ENCODE results near the gene KRTAP5-11. TPM values are rescaled to one million over a fixed set of nuclear protein-coding genes. Genes with fewer than 3 reads are reported as not detected.
"Not testable (repeated sequence)": the region's sequence is repeated elsewhere in the genome, so short reads cannot be mapped to it uniquely, and the experiment has no call there.

The KRTAP5-11 gene
- total and polyA plus RNA-seq, 2 donors (not counting 1 experiment from before 2014, with no cell fraction given) = not detected

DNA sequence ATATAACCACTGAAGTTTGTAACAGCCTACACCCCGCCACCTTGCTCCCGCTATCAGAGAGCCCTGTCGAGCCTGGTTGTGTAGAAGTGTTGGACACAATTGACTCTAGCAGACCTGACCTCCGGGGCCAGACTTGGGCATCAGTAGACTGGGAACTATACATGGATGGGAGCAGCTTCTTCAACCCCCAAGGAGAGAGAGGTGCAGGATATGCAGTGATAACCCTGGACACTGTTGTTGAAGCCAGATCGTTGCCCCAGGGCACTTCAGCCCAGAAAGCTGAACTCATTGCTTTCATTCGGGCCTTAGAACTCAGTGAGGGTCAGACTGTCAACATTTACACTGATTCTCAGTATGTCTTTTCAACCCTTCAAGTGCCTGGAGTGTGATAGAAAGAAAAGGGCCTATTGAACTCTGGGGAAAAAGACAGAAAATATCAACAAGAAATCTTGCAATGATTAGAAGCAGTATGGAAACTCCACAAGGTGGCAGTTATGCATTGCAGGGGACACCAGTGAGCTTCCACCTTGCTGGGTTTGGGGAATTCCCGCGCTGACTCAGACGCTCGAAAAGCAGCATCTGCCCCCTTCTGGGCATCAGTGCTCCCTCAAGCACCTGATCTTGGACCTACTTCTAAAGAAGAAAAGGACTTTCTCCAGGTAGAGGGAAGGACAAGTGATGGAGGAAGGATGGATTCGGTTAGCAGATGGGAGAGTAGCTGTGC is 6.3 kb upstream of the KRTAP5-11 start:
- H4K20me1 ChIP-seq (ENCODE audit: control insufficient read depth, insufficient read depth, low read length, poor library complexity, severe bottlenecking); ATAC-seq (ENCODE audit: low read depth); H2AFZ ChIP-seq (ENCODE audit: insufficient read depth, low read depth, low read length, poor library complexity, severe bottlenecking); H3K9ac ChIP-seq (ENCODE audit: low read length); H3K4me1 ChIP-seq (ENCODE audit: control insufficient read depth in 2 of 2, insufficient read depth in 2 of 2, low read length in 2 of 2); H3K27ac Mint-ChIP-seq; H3K4me1 Mint-ChIP-seq; POLR2A ChIA-PET; intact Hi-C loops (cut with micrococcal nuclease); H3K79me2 ChIP-seq (ENCODE audit: control insufficient read depth, insufficient read depth, low read length); H3K27me3 Mint-ChIP-seq; H3K4me2 ChIP-seq (replicated peaks; ENCODE audit: low read depth, low read length, poor library complexity, severe bottlenecking); H3K36me3 ChIP-seq (replicated peaks in 1 of 2; ENCODE audit: control extremely low read depth in 1 of 2, control insufficient read depth in 1 of 2, extremely low read depth in 1 of 2, insufficient read depth in 2 of 2, low read length in 1 of 2); H3K27ac ChIP-seq (ENCODE audit: low read length in 2 of 2); H3K9me3 Mint-ChIP-seq (ENCODE audit: insufficient read depth); H3K9me3 ChIP-seq (ENCODE audit: control extremely low read depth in 1 of 3, control insufficient read depth in 2 of 3, insufficient read depth in 1 of 3, low read length in 2 of 3); H3K4me3 ChIP-seq (ENCODE audit: control extremely low read depth in 1 of 5, extremely low read depth in 1 of 5, insufficient read depth in 1 of 5, low read depth in 2 of 5, low read length in 4 of 5); CTCF ChIA-PET; H3K27me3 ChIP-seq (replicated peaks in 1 of 4; ENCODE audit: control extremely low read depth in 1 of 4, control insufficient read depth in 3 of 4, insufficient read depth in 4 of 4, low read length in 3 of 4); H3K4me3 Mint-ChIP-seq: not testable (repeated sequence)
- DNase-seq = peak; percentile 40
- TF ChIP-seq, protein P1, sequence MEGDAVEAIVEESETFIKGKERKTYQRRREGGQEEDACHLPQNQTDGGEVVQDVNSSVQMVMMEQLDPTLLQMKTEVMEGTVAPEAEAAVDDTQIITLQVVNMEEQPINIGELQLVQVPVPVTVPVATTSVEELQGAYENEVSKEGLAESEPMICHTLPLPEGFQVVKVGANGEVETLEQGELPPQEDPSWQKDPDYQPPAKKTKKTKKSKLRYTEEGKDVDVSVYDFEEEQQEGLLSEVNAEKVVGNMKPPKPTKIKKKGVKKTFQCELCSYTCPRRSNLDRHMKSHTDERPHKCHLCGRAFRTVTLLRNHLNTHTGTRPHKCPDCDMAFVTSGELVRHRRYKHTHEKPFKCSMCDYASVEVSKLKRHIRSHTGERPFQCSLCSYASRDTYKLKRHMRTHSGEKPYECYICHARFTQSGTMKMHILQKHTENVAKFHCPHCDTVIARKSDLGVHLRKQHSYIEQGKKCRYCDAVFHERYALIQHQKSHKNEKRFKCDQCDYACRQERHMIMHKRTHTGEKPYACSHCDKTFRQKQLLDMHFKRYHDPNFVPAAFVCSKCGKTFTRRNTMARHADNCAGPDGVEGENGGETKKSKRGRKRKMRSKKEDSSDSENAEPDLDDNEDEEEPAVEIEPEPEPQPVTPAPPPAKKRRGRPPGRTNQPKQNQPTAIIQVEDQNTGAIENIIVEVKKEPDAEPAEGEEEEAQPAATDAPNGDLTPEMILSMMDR (IDR thresholded peaks at IDR 0.05) = peak; percentile 35
- WGBS (ENCODE audit: insufficient coverage) = 95% methylated on average over 3 of the region's 11 CpGs

DNA sequence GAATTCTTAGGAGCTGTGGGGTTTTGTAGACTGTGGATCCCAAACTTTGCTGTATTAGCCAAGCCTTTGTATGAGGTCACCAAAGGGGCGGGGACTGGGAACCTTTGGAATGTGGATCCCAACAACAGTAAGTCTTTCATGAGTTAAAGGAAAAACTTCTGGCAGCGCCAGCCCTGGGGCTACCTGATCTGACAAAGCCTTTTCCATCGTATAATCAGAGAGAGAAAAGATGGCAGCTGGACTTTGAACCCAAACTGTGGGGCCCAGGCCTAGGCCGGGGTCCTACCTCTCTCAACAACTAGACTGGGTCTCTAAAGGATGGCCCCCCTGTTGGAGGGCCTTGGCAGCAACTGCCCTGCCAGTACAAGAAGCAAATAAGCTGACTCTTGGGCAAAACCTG is 5.6 kb upstream of the KRTAP5-11 start:
- H3K4me2 ChIP-seq (replicated peaks; ENCODE audit: low read depth, low read length, poor library complexity, severe bottlenecking); H3K9ac ChIP-seq (ENCODE audit: low read length); DNase-seq; H3K27ac Mint-ChIP-seq; CTCF ChIA-PET; H3K27me3 ChIP-seq (replicated peaks in 1 of 4; ENCODE audit: control extremely low read depth in 1 of 4, control insufficient read depth in 3 of 4, insufficient read depth in 4 of 4, low read length in 3 of 4); H4K20me1 ChIP-seq (ENCODE audit: control insufficient read depth, insufficient read depth, low read length, poor library complexity, severe bottlenecking); intact Hi-C loops (cut with micrococcal nuclease); H3K27ac ChIP-seq (ENCODE audit: low read length in 2 of 2); H3K4me3 ChIP-seq (ENCODE audit: control extremely low read depth in 1 of 5, extremely low read depth in 1 of 5, insufficient read depth in 1 of 5, low read depth in 2 of 5, low read length in 4 of 5); H3K4me1 ChIP-seq (ENCODE audit: control insufficient read depth in 2 of 2, insufficient read depth in 2 of 2, low read length in 2 of 2); ATAC-seq (ENCODE audit: low read depth); H3K9me3 Mint-ChIP-seq (ENCODE audit: insufficient read depth); POLR2A ChIA-PET; H3K79me2 ChIP-seq (ENCODE audit: control insufficient read depth, insufficient read depth, low read length); H3K4me1 Mint-ChIP-seq; H2AFZ ChIP-seq (ENCODE audit: insufficient read depth, low read depth, low read length, poor library complexity, severe bottlenecking); H3K36me3 ChIP-seq (replicated peaks in 1 of 2; ENCODE audit: control extremely low read depth in 1 of 2, control insufficient read depth in 1 of 2, extremely low read depth in 1 of 2, insufficient read depth in 2 of 2, low read length in 1 of 2); H3K9me3 ChIP-seq (ENCODE audit: control extremely low read depth in 1 of 3, control insufficient read depth in 2 of 3, insufficient read depth in 1 of 3, low read length in 2 of 3); H3K4me3 Mint-ChIP-seq: not testable (repeated sequence)
- peaks cover 14% of the 10 kb centered on the region for H3K27me3 Mint-ChIP-seq
- WGBS (ENCODE audit: insufficient coverage) = 67% methylated on average over 3 of the region's 4 CpGs

DNA sequence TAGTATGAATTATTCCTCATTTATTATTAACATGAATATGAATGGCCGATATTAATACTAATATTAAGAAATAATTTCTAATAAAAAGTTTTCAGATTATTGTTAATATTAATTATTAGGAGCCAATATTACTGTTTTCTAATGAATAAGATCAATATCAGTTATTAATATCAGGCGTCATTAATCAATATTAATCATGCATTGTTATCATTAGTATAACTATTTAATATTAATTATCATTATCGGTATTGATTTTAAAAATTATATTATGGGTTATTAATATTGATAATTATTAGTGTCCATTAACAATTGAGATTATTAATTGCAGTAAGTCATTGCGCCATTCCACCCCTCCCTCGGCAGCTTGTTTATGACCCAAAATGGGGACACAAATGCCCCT is 3.0 kb upstream of the KRTAP5-11 start:
- H3K4me2 ChIP-seq (replicated peaks; ENCODE audit: low read depth, low read length, poor library complexity, severe bottlenecking); H3K4me1 Mint-ChIP-seq; H3K27me3 ChIP-seq (replicated peaks in 1 of 4; ENCODE audit: control extremely low read depth in 1 of 4, control insufficient read depth in 3 of 4, insufficient read depth in 4 of 4, low read length in 3 of 4); intact Hi-C loops (cut with micrococcal nuclease); H3K79me2 ChIP-seq (ENCODE audit: control insufficient read depth, insufficient read depth, low read length); CTCF ChIA-PET; H2AFZ ChIP-seq (ENCODE audit: insufficient read depth, low read depth, low read length, poor library complexity, severe bottlenecking); H3K36me3 ChIP-seq (replicated peaks in 1 of 2; ENCODE audit: control extremely low read depth in 1 of 2, control insufficient read depth in 1 of 2, extremely low read depth in 1 of 2, insufficient read depth in 2 of 2, low read length in 1 of 2); H3K4me1 ChIP-seq (ENCODE audit: control insufficient read depth in 2 of 2, insufficient read depth in 2 of 2, low read length in 2 of 2); H3K9me3 Mint-ChIP-seq (ENCODE audit: insufficient read depth); H3K4me3 ChIP-seq (ENCODE audit: control extremely low read depth in 1 of 5, extremely low read depth in 1 of 5, insufficient read depth in 1 of 5, low read depth in 2 of 5, low read length in 4 of 5); H3K9me3 ChIP-seq (ENCODE audit: control extremely low read depth in 1 of 3, control insufficient read depth in 2 of 3, insufficient read depth in 1 of 3, low read length in 2 of 3); H3K4me3 Mint-ChIP-seq; POLR2A ChIA-PET; ATAC-seq (ENCODE audit: low read depth); H3K27ac ChIP-seq (ENCODE audit: low read length in 2 of 2); H3K27ac Mint-ChIP-seq; H4K20me1 ChIP-seq (ENCODE audit: control insufficient read depth, insufficient read depth, low read length, poor library complexity, severe bottlenecking); DNase-seq; H3K9ac ChIP-seq (ENCODE audit: low read length): not testable (repeated sequence)
- no CpG with 5 or more reads among the region's 5 CpGs for WGBS (ENCODE audit: insufficient coverage)
- peaks cover 25% of the 10 kb centered on the region for H3K27me3 Mint-ChIP-seq

All from B cell (primary cell).